Amniotic stem cell (primary cell): ENCODE results near the gene ANAPC2.

Experiments
- DNase-seq: peaks from one replicate; lab custom pipeline; 2025; lab: John Stamatoyannopoulos, UW

ANAPC2 gene

DNA sequence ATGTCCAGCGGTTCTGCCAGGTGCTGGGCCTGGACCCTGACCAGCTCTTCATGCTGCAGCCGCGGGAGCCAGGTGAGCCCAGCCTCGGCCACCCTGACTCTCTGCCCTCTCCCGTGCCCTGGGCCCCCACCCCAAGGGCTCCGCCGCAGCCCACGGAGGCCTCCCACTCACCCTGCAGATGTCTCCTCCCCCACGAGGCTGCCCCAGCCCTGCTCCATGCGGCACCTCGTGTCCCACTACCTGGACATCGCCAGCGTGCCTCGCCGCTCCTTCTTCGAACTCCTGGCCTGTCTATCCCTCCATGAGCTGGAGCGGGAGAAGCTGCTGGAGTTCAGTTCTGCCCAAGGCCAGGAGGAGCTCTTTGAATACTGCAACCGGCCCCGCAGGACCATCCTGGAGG is 26.3 kb upstream of the ANAPC2 start:
- no peak for DNase-seq

DNA sequence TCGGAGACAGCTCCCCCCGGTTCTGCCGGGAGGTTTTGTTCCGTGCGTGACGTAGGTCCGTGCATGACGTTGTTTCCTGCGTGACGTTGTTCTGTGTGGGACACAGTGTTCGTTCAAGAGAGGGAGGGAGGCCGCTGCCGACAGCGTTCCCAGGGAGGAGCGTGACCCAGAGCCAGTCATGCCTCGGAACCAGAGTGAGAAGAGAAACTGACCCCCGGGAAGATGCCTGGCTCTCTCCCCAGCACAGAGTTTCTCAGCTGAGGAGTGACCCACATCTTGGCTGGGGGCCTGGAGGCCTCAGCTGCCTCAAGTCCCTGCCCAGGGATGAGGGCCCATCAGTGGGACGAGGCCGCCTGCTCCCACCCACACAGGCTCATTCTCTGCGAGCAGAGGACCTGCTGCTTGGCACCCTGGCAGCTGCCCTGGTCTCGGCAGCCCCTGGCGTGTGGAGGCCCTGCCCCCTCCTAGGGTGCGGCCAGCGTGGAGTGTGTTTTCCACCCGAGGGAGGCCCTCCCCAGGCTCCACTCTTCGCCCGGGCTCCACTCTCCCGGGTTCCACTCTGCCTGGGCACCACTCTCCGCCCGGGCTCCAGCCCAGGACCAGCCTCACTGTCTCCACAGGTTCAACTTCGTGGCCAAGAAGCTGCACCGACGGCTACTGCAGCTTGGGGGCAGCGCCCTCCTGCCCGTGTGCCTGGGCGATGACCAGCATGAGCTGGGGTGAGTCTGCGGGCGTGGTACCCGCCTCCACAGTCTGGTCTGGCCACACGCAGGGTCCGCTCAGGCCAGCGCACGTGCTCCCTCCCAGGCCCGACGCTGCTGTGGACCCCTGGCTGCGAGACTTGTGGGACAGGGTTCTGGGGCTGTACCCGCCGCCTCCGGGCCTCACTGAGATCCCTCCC is 25.1 kb upstream of the ANAPC2 start:
- no peak for DNase-seq

DNA sequence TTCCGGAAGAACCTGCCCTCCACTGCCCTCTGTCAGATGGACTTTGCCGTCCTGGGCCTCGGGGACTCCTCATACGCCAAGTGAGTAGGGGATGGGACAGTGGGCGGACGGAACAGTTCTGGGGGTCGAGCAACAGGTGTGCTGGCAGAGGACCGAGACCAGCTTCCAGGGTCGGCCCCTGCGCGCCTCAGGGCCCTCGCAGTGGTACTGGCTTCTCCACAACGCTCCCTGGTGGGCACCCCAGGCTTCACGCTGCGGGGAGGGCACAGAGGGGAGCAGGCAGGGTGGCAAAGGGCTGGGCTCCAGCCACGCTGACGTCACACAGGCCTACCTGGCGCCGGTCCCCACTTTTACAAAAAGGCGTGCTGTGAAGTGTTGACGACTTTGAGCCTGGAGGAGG is 24.2 kb upstream of the ANAPC2 start:
- no peak for DNase-seq

DNA sequence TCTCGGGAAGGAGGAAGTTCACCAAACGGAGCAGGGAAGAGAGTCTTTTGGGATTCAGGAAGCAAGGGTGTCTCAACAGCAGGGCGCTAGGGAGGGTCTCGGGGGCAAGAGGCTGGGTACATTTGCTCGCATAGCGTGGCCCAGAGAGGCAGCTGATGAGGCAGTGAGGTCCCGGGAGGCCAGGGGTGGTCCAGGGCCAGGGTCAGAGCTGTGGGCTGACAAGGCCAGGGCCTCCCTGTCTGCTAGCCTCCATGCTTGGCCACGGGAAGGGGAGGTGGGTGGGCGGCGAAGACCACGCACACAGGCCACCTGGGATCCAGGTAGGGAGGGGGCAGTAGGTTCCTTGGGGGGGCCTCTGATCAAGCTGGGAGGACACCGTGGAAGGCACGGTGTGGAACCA is 23.2 kb upstream of the ANAPC2 start:
- DNase-seq, result no peak

DNA sequence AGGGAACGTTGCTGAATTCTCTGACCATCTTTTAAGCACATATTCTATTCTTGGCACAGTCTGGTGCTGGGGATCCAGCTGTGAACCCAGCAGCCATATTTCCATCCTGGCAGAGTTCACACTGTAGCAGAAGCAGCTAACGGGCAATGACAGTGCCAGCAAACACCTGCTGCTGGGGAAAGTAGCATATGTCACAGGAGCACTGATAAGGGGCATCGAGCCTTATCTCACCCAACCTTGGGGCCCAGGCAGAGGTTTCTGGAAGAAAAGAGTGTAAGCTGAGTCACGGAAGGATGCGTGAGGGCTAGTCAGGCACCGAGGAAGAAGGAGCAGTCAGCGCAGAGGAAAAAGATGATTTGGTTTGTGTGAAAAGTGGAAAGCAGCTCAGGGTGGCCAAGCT is 18.2 kb upstream of the ANAPC2 start:
- no peak for DNase-seq

DNA sequence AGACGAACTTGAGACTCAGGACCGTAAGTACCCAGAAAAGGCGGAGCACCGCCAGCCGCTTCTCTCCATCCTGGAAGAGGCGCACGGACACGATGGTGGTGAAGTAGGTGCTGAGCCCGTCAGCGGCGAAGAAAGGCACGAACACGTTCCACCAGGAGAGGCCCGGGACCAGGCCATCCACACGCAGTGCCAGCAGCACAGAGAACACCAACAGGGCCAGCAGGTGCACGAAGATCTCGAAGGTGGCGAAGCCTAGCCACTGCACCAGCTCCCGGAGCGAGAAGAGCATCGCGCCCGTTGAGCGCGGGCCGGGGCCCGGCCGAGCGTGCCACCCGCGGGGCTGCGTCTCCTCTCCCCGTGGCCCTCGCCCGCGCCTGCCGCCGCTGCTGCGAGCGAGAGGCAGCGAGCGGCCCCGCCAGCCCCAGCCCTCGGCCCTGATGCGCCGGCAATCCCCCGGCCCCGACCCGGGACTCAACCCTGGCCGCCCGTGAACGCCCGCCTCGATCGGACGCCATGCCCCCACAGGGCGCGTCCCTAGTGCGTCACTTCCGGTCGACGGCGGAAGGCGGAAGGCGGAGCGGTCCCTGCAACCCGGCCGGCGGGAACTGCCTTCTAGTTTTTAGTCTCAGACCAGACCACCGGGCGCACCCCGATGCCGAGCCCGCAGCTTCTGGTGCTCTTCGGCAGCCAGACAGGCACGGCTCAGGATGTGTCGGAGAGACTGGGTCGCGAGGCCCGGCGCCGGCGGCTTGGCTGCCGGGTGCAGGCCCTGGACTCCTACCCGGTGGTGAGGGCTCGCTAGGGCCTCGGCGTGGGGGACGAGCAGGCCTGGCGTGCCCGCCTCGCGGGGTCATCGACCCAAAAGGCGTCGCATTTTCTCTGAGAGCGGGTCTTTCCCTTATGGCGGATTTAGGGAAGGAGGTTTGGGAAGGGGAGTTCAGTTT is 17.0 kb upstream of the ANAPC2 start, which contains the start of the genes NDOR1 and TMEM203:
TSS of gene NDOR1 (plus strand) at position 575 of the 944 bp plus-strand sequence. CDS start at position 653, 78 bp downstream.
TSS of gene TMEM203 (minus strand) at position 523 of the 944 bp plus-strand sequence. CDS start at position 289, 234 bp downstream.
- peak; percentile 68 for DNase-seq

DNA sequence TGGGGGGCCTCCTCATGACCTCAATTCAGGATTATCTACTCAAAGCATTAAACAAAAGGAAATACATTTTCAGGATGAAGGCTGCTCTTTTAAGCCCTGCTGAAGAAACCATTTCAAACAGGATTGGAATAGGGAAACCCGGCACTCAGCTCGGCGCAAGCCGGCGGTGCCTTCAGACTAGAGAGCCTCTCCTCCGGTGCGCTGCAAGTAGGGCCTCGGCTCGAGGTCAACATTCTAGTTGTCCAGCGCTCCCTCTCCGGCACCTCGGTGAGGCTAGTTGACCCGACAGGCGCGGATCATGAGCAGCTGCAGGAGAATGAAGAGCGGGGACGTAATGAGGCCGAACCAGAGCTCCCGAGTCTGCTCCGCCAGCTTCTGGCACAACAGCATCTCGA is 16.4 kb upstream of the ANAPC2 start:
- no peak for DNase-seq

DNA sequence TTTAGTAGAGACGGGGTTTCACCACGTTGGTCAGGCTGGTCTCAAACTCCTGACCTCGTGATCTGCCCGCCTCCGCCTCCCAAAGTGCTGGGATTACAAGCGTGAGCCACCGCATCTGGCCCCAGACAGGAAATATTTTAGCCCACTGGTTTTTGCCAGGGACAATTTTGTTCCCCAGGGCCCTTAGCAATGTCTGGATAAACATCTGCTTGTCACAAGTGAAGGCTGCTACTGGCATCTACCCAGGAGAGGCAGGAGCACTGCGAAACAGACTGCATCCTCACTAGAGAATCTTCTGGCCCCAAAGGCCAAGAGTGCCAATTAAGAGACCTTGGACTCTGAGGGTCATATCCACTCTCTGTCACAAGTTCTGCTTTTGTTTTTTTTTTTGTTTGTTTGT is 14.6 kb upstream of the ANAPC2 start:
- DNase-seq, result no peak

DNA sequence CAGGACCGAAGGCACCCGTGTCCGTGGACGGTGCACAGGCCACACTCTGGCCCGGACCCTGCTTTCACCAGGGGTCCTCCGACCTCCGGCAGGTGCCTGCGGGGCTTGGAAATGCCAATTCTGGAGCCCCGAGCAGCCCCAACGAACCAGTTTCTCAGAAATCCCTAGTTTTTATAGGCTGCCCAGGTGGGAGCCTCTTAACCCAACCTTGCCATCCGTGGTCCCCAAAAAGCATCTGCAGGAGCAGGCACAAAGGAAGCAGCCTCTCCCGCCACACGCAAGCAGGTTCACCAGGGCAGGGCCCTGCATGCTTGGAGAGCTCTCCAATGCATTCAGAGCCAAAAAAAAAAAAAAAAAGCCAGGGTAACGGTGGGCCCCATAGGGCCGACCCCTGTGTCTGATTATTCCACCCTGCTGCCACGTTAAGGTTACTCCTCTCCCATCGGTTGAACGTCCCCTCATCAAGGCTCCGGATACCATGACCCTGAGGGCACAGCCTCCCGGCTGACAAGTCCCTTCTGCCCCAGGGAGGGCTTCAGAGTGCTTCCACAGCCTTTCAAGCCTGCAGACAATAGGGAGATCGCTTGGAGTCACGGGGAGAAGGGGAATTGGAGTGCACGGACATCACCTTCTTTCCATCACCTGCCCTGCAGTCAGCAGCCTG is 13.0 kb upstream of the ANAPC2 start:
- DNase-seq, result no peak

DNA sequence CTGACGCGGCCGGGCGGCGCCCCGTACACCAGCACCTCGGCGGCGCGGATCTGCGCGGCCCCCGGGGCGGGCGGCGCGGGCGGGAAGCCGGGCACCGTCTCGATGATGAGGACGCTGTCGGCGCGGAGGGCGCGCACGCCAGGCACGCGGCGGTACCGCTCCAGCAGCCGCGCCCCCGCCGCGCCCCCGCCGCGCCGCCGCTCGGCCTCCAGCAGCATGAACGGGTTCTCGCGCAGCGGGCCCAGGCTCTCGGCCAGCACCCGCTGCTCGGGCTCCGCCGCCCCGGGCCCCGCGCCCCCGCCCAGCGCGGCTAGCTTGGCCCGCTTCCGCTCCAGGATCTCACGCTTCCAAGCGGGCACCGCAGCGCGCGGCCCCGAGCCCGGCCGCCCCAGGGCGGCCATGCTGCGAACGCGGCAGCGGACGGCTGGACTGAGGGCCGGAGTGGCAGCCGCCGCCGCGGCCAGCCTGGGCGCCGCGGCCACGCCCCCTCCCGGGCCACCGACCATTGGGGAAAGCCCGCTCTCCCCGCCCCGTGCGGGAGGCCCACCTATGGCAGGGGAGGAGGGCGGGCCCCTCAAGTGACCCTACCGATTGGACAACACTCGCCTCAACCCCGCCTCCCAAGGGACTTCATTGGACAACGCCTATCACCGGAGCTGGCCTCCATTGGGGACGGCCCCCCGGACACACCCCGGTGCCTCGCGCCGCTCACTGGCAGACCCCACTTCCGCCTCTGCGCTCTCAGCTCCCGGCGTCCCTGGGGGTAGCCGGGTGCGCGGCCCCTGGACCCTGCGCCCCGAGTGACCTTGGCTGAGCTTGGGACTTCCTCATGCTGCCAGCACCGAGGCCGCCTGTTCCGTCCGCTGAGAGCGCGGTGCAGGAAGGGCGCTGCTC is 12.2 kb upstream of the ANAPC2 start, which contains the start of gene TPRN:
TSS of gene TPRN (minus strand) at position 431 of the 894 bp plus-strand sequence. CDS start at position 401, 30 bp downstream.
- DNase-seq, result peak; percentile 96

DNA sequence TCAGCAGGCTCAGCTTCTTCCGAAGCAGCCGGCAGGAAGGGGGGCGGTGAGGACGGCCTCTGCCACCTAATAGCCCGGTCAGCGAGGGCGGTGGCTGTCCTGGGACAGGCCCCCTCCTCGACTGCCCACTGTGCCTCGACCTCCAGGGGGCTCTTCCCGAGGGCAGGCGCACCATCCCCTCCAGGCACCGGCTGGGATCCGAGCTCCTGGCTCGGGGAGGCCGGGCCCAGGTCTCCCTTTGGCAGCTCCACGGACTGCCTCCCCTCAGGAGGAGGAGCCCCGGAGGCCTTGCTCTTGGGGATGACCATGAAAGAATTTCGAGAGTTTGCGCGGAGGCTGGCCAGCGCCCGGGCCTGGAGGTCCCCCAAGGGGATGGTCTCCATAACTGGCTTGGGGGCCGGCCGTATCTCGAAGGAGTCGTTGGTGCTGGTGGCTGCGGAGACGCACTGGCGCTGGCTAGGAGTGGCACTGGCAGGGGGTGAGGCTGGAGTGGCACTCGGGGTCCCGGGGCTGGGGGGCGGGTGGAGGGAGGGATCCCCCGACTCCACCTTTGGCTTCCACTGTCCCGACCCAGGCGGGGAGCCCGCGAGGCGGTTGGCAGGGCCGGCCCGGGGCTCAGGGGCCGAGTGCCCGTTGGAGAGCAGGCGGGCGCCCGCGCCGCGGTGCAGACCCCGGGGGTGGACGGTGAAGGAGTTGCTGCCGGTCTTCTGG is 11.2 kb upstream of the ANAPC2 start:
- DNase-seq, result no peak

DNA sequence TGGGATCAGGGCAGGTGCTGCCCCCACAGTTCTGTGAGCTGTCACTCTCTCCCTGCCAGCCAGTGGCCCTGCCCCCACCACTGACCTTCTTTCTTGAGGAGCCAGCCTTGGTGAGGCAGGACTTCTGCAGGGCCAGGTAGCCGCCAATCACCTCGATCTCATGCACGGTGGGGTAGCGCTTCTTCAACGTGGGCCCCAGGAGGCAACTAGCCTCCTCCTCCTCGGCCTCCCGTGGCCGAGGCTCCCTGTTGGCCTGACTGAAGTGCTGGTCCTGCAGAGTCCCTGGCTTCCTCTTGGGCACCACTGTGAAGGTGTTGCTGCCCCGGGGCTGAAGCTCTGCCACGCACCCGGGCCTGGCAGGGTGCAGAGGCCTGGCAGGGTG is 10.5 kb upstream of the ANAPC2 start:
- DNase-seq, result no peak

DNA sequence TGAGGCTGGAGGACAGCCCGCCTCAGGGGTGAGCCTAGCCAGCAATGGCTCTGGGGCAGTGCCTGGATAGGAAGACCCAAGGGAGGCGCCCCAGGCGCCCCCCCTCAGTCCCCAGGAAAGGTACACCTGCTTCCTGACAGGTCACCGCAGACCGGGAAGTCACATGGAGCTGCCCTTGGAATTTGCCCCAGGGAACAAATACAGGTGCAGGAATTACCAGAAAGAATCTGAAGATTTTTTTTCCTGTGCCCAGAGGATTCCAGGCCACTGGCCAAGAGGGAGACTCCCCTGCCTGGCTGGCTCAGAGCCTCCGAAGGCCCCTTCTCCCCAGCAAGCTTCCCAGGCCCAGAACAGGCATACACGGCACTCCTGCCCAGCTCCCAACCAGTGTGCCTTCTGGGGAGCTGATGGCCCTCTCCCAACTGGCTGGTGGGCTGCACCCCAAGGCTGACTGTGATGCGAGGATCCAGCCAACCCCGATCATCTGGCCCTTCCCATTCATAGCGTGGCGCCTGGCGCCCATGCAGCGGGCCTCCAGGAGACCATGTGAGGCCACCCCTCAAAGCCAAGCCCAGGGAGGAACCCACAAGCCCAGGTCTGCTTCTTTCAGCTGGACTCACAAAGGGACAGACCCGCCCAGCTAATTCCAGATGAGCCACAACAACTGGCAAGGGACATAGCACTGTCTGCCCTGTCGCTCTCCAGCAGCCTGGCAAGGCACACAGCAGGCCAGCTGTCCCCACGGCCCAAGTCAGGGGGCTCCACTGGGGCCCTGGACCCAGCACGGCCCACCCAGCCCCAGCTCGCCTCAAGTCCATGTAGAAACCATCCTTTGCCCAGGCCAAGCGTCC is 9.9 kb upstream of the ANAPC2 start:
- no peak for DNase-seq

DNA sequence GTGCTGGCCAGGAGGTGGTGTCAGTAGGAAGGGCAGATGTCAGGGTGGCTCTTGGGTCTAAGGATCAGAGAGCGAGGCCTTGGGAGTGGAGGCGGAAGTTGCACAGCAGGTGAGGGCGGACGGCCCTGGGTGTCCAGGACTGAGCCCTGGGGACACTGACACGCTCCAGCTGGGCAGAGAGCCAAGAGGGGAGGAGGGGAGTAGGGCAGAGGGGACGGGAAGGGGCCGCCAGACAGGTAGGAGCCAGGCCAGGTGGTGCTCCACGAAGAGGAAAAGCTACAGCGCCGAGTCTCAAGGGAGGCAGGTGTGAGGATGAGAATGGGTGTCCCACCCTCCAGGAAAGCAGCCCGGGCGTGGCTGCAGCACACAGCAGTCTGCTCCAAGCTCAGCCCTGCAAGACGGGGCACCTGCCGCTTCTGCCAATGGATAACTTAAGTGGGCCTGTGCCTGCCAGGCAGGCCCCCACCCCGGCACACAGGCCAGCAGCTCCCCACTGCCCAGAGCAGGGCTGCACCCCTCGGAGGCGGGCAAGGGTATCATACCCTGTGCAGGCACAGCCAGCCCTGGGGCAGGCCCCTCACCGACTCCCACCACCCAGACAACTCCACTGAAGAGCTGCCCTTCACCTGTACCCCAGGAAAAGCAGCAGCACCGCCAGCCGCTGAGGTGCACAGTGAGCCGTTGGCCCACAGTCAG is 7.3 kb upstream of the ANAPC2 start:
- DNase-seq, result no peak

DNA sequence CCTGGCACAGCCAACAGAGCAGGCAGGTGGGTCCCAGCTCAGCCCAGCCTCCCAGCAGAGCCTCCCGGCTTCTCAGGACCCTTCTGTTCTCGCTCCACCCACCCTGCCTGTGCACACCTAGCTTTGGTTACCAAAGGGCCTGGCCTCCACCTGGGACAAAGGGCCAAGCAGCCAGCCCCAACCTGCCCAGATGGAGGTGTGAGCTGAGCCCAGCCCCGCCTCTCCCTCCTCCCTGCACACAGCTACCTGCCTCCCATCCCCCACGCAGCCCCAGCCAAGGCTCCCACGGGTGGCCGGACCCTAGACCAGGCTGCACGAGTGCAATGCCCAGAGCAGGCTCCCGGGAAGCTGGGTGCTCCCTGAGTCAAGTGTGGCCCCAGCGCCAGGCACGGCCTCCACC is 6.5 kb upstream of the ANAPC2 start:
- DNase-seq, result no peak

DNA sequence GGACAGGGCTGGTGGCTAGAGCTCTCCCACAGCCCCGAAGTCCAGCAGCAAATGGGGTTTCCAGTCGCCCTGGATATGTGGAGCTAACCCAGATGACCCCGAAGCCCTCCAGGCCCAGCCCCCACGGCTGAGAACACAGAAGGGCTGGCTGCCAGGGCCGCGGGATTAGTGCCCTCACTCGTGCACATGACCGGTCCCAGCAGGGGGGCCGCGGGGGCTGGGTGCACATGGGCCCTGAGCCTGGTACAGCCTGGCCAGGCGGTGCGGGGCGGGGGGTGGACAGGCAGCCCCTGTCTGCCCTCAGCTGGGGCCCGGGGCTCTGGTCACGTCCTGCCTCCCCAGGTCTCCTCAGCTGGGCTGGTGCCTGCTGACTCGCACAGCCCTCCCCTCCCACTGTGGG is 6.0 kb upstream of the ANAPC2 start:
- no peak for DNase-seq

DNA sequence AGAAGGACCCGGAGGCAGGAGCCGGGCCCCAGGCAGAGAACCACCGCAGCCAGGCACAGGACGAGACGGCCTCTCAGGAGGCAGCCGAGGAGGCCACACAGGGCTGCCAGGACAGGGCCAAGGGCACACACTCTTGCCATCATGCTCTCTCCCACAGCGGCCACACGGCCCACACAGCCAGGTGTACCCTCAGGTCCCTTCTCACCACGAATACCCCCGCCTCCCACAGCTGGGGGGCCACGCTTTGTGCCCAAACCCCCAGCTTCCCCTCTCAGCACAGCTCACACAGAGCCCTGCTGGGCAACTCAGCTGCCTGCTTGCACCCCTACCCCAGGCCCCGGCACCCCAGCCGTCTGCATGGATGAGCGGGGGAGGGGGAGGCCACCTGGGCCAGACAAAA is 5.4 kb upstream of the ANAPC2 start:
- DNase-seq, result no peak

DNA sequence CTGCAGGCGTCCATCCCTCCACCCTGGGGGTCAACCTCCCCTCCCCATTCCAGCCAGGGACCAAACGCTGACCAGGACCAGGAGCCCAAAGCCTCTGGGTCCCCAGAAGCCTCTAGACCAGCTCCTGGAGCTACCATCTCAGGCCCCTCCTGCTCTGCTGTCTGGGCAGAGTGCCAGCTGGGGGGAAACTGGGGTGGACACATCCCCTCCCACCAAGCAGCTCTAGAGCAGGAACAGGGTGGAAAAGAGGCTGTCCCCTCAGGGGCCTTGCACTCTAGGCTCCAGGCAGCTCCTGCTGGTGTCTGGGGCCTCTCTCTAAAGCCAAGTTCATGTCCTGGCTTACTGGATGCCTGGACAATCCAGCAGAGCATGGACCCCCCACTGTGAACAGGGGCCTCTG is 4.5 kb upstream of the ANAPC2 start:
- no peak for DNase-seq

DNA sequence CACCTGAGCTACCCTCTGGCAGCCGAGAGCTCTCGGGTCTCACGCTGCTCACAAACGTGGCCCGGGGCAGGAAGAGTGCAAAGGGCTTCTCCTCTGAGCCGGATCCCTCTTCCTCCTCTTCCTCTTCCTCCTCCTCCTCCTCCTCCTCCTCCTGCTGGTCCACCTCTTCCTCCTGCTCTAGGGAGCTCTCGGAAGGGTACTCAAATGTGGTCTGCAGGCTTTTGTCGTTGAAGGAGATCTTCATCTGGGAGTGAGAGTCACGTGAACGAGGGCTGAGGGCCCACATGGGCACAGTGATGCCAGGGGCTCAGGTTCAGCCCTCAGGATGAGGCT is 4.1 kb upstream of the ANAPC2 start:
- no peak for DNase-seq
